HepG2 (cell line): ENCODE results near the gene IGF1. TPM values are rescaled to one million over a fixed set of nuclear protein-coding genes. Genes with fewer than 3 reads are reported as not detected.
A peak's percentile ranks its signal among the peaks of the same experiment; 100 is the strongest.

Experiments
- ATAC-seq: fragments of 200-7000 bp; cut with Tn5 transposase; 3 replicates; pipeline ENCODE4 v1.9.1; 2020; ENCODE audit warnings: mild to moderate bottlenecking, moderate library complexity
- BruUV-seq: library from RNA; stranded (reverse); fragments of 400-500 nt; replicated peaks from 2 replicates; lab custom pipeline; 2021; lab: Mats Ljungman, UMichigan
- CTCF ChIA-PET: fragments of 300-600 bp; formaldehyde crosslinking; extraction: SDS; loops from one replicate; lab custom pipeline; 2021; ENCODE audit warnings: low total read pairs, inconsistent platforms, low intra/inter-chr PET ratio; lab: Yijun Ruan, JAX
- POLR2A ChIA-PET: fragments of 350-600 bp; sonication (Branson Sonifier 250); formaldehyde crosslinking; loops from one replicate; lab custom pipeline; 2020; ENCODE audit warnings: antibody characterized with exemption, inconsistent platforms; lab: Yijun Ruan, JAX
- DNase-seq: peaks from one replicate; pipeline ENCODE4 v3.0.0-alpha.2; 2015; ENCODE audit warnings: low spot score
- FAIRE-seq: peaks from 3 replicates; lab custom pipeline; 2011; peaks lifted over from hg19 to GRCh38; lab: Jason Lieb, UNC
- H2AFZ ChIP-seq: one replicate; pipeline ENCODE4 v1.6.1; 2011; ENCODE audit warnings: low read length, inconsistent platforms
- H3K27ac ChIP-seq: fragments of 300-600 bp; 3 replicates; pipeline ENCODE4 v1.8.0; 2011; ENCODE audit warnings: mixed run types, mild to moderate bottlenecking, mixed read lengths, low read length, inconsistent platforms; ENCODE audit not compliant: insufficient read depth; ENCODE audit errors: extremely low read length
- H3K27me3 ChIP-seq, 2 experiments: fragments of 200-600 bp in 1 of 2; 2 replicates in 1 of 2; 3 replicates in 1 of 2; pipeline versions ENCODE4 v1.6.0 to v1.8.0; 2011; ENCODE audit warnings: low read length in 2 of 2, mild to moderate bottlenecking in 2 of 2, moderate library complexity in 2 of 2, inconsistent platforms in 1 of 2; ENCODE audit not compliant: insufficient read depth in 2 of 2, control insufficient read depth in 1 of 2
- H3K36me3 ChIP-seq, 2 experiments: fragments of 200-600 bp in 1 of 2; replicated peaks in 1 of 2; 2 replicates in 1 of 2; 3 replicates in 1 of 2; pipeline versions ENCODE4 v1.5.1 to v1.8.0; 2011; ENCODE audit warnings: low read length in 2 of 2, inconsistent platforms in 1 of 2; ENCODE audit not compliant: insufficient read depth in 2 of 2, control insufficient read depth in 1 of 2
- H3K4me1 ChIP-seq: 2 replicates; pipeline ENCODE4 v1.5.1; 2012; ENCODE audit warnings: low read length, inconsistent platforms; ENCODE audit not compliant: insufficient read depth
- H3K4me2 ChIP-seq: 2 replicates; pipeline ENCODE4 v1.6.0; 2011; ENCODE audit warnings: low read depth, low read length, inconsistent platforms
- H3K4me3 ChIP-seq, 3 experiments: fragments of 200-600 bp in 1 of 3; sonication (generic), shearing (Covaris generic) in 1 of 3; replicated peaks in 1 of 3; 2 replicates each; pipeline ENCODE4 v1.5.1; 2011 to 2016; ENCODE audit warnings: low read length in 3 of 3, inconsistent platforms in 2 of 3, low read depth in 2 of 3, mild to moderate bottlenecking in 2 of 3, control low read depth in 1 of 3, mixed read lengths in 1 of 3; ENCODE audit not compliant: insufficient read depth in 1 of 3
- H3K79me2 ChIP-seq: one replicate; pipeline ENCODE4 v1.6.1; 2011; ENCODE audit warnings: low read length, inconsistent platforms; ENCODE audit not compliant: insufficient read depth
- H3K9ac ChIP-seq: 2 replicates; pipeline ENCODE4 v1.6.0; 2011; ENCODE audit warnings: mild to moderate bottlenecking, low read depth, low read length, inconsistent platforms; ENCODE audit not compliant: insufficient read depth
- H3K9me3 ChIP-seq: 2 replicates; pipeline ENCODE4 v1.5.1; 2012; ENCODE audit warnings: mild to moderate bottlenecking, low read length
- H4K20me1 ChIP-seq: 2 replicates; pipeline ENCODE4 v1.6.0; 2011; ENCODE audit warnings: inconsistent platforms, mild to moderate bottlenecking, low read length, moderate library complexity; ENCODE audit not compliant: insufficient read depth
- CAMTA2 ChIP-seq: sonication (generic); formaldehyde crosslinking; IDR thresholded peaks from 2 replicates; pipeline ENCODE4 v1.4.0; 2020; ENCODE audit warnings: mild to moderate bottlenecking, missing genetic modification reagents, borderline replicate concordance
- HOXA5 ChIP-seq: sonication (generic); formaldehyde crosslinking; IDR thresholded peaks from 2 replicates; pipeline ENCODE4 v1.4.0; 2020; ENCODE audit warnings: missing genetic modification reagents
- KMT2A ChIP-seq: sonication (generic); formaldehyde crosslinking; IDR thresholded peaks from 2 replicates; pipeline ENCODE4 v1.4.0; 2020; ENCODE audit warnings: missing genetic modification reagents
- MAFK ChIP-seq, 2 experiments: IDR thresholded peaks in 1 of 2; conservative IDR thresholded peaks in 1 of 2; 2 replicates each; pipeline ENCODE4 v1.6.1; 2011; ENCODE audit warnings: improper control_type of control experiment in 2 of 2, low read length in 2 of 2
- MIXL1 ChIP-seq: IDR thresholded peaks from 2 replicates; pipeline ENCODE4 v1.6.1; 2016
- NFE2L2 ChIP-seq: fragments of 150-350 bp; IDR thresholded peaks from 2 replicates; pipeline ENCODE4 v1.6.1; 2014; ENCODE audit warnings: low read length
- SP140L ChIP-seq: sonication (generic); formaldehyde crosslinking; IDR thresholded peaks from 2 replicates; pipeline ENCODE4 v1.4.0; 2020; ENCODE audit warnings: missing genetic modification reagents, borderline replicate concordance
- SPEN ChIP-seq: sonication (generic); formaldehyde crosslinking; IDR thresholded peaks from 2 replicates; pipeline ENCODE4 v1.5.1; 2020; ENCODE audit warnings: low read depth, mild to moderate bottlenecking, missing genetic modification reagents
- ZNF556 ChIP-seq: sonication (generic); formaldehyde crosslinking; IDR thresholded peaks from 2 replicates; pipeline ENCODE4 v1.4.0; 2020; ENCODE audit warnings: mild to moderate bottlenecking, missing genetic modification reagents, borderline replicate concordance
- WGBS: methylation state at CpG from one replicate; pipeline ENCODE4 v1.1.6; 2017; ENCODE audit warnings: low lambda C conversion rate; 5-methylcytosine and 5-hydroxymethylcytosine counted together
- in situ Hi-C: cut with HindIII; loops from 2 replicates; pipeline ENCODE4 v1.10.0; 2017; ENCODE audit warnings: low pct_unique_long_range_greater_than_20kb; ENCODE audit not compliant: extremely low pct_ligation_motif_present
- intact Hi-C: fragments of 100-400 bp; cut with micrococcal nuclease; formaldehyde crosslinking; loops from one replicate; pipeline ENCODE4 v1.10.0; 2022; ENCODE audit not compliant: unreplicated experiment
- polyA plus RNA-seq, 8 experiments: library from polyadenylated mRNA; depleted of rRNA in 3 of 8; stranded (reverse) in 7 of 8; unstranded in 1 of 8; fragments of >200 nt; fragmentation: Illumina TruSeq in 4 of 8; extraction: Trizol in 4 of 8; gene quantifications; 2 replicates each; pipeline versions ENCODE4 v1.2.1 to v1.2.3, GENCODE V29; 2011 to 2016; ENCODE audit warnings: low read depth in 4 of 8, missing spikeins in 1 of 8, mixed read lengths in 1 of 8; ENCODE audit not compliant: insufficient read depth in 1 of 8
- total RNA-seq, 5 experiments: library from RNA; depleted of rRNA; stranded (reverse); fragments of >200 nt; fragmentation: Illumina TruSeq; extraction: Trizol; gene quantifications; 2 replicates each; pipeline ENCODE4 v1.2.3, GENCODE V29; 2016; ENCODE audit warnings: low read depth in 1 of 5
- TF ChIP-seq, protein P1 (sequence below): sonication (generic); formaldehyde crosslinking; IDR thresholded peaks from 2 replicates; pipeline ENCODE4 v1.4.0; 2020; ENCODE audit warnings: mild to moderate bottlenecking, low read depth, missing genetic modification reagents

IGF1 gene
- total and polyA plus RNA-seq, 2 of the 13 experiments (the other 11 are each of a cell fraction or from before 2014, with no cell fraction given) = not detected

GRCh38 chr12:102444707-102445106 is 35.7 kb downstream of the IGF1 start:
- BruUV-seq = no TSS peak
- no peak for FAIRE-seq

DNA sequence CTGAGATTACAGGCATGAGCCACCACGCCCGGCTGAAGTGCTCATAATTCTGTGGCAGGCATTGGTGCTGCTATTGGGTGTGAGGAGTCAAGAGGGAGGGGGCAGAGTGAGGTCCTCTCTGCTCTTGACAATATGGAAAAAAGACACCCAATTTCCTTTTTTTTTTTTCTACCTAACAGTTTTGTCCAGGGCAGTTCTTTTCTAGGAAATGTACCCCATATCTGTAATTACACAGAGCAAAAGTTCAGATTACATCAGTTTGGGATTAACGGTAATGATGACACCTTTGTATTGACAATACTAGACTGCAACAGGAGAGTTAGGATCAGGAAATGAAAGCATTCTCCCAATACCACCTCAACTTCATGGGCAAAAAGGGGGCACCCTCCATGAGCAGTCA is 36.3 kb downstream of the IGF1 start:
- ATAC-seq (no peak), FAIRE-seq (no peak), DNase-seq (no peak)
- Histone ChIP-seq H3K4me3 (no peak overlapping the region), H3K27me3 (no peaks in the 10 kb centered on the region), H3K4me2 (no peak overlapping the region), H3K79me2 (no peaks in the 10 kb centered on the region), H3K36me3 (no peaks in the 10 kb centered on the region), H3K9me3 (no peaks in the 10 kb centered on the region), H2AFZ (no peak overlapping the region), H3K27ac (no peak overlapping the region), H3K9ac (no peak overlapping the region), H3K4me1 (0 out of 2 replicates have a peak, but pooled peaks cover 6% of the 10 kb centered on the region), H4K20me1 (no peaks in the 10 kb centered on the region)
- no TSS peak for BruUV-seq
- WGBS = 10% methylated on average over 3 of the region's 3 CpGs
- intact Hi-C loops = no loop called here
- CTCF ChIA-PET = no interaction called here
- POLR2A ChIA-PET = no interaction called here
- in situ Hi-C loops = no loop called here
- TF ChIP-seq HOXA5 (CRISPR knock-in tag) (no peak), SPEN (CRISPR knock-in tag) (no peak), KMT2A (CRISPR knock-in tag) (no peak), SP140L (CRISPR knock-in tag) (no peak), CAMTA2 (no peak), MIXL1 (CRISPR knock-in tag) (no peak)
- TF ChIP-seq, protein P1, sequence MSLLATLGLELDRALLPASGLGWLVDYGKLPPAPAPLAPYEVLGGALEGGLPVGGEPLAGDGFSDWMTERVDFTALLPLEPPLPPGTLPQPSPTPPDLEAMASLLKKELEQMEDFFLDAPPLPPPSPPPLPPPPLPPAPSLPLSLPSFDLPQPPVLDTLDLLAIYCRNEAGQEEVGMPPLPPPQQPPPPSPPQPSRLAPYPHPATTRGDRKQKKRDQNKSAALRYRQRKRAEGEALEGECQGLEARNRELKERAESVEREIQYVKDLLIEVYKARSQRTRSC (CRISPR knock-in tag) = no peak

More at GRCh38 chr12:102444707-102445106, 35.7 kb downstream of the IGF1 start:
- Histone ChIP-seq H3K27ac (no peak overlapping the region), H3K4me2 (no peak overlapping the region), H3K9ac (no peak overlapping the region), H3K27me3 (no peaks in the 10 kb centered on the region), H3K4me1 (0 out of 2 replicates have a peak, but pooled peaks cover 6% of the 10 kb centered on the region), H4K20me1 (no peaks in the 10 kb centered on the region), H3K79me2 (no peaks in the 10 kb centered on the region), H3K9me3 (no peaks in the 10 kb centered on the region), H3K4me3 (no peak overlapping the region), H3K36me3 (no peaks in the 10 kb centered on the region), H2AFZ (no peak overlapping the region)
- TF ChIP-seq NFE2L2 = peak; percentile 87
- peak; percentile 27 to 39; a peak in 1 of 4 replicates for TF ChIP-seq MAFK (conservative IDR thresholded peaks at IDR 0.05 in 1 of 2, IDR thresholded peaks at IDR 0.05 in 1 of 2; ENCODE audit: low read length in 2 of 2)
- TF ChIP-seq ZNF556 (CRISPR knock-in tag) = no peak
- in situ Hi-C loops (no loop called here), intact Hi-C loops (no loop called here)
- 15% methylated on average over 7 of the region's 7 CpGs for WGBS
- ChIA-PET CTCF (no interaction called here), POLR2A (no interaction called here)
- ATAC-seq (no peak), DNase-seq (no peak)
